VCaP (cell line): Measurements from ENCODE around the gene MYBPC2.

Experiments
- H3K27ac ChIP-seq: fragments of 450-650 bp; 2 replicates; pipeline ENCODE4 v1.5.1; 2017
- CTCF ChIP-seq: fragments of 450-650 bp; conservative IDR thresholded peaks from 2 replicates; pipeline ENCODE4 v1.5.1; 2017; ENCODE audit warnings: mild to moderate bottlenecking, moderate library complexity

Gene MYBPC2

GRCh38 chr19:50513746-50514345 lies 81.2 kb downstream of the MYBPC2 start, which contains the start of gene ASPDH:
ASPDH (minus strand) TSS chr19:50513913; CDS start chr19:50513823, 90 bp downstream.
- TF ChIP-seq CTCF, result no peak
- no peak within 1 kb of the TSS for H3K27ac ChIP-seq

- H3K27ac ChIP-seq, result no peak overlapping the region
- TF ChIP-seq CTCF, result no peak
Measured at GRCh38 chr19:50514346-50515167, 81.9 kb downstream of the MYBPC2 start.

- TF ChIP-seq CTCF, result no peak
- no peak overlapping the region for H3K27ac ChIP-seq
Measured at GRCh38 chr19:50515168-50515561, 82.5 kb downstream of the MYBPC2 start.
